22Rv1 (cell line): ENCODE data around the gene SLC43A2.

Experiments
- ZFX ChIP-seq: fragments of 450-650 bp; IDR thresholded peaks from 2 replicates; pipeline ENCODE4 v1.6.1; 2017; ENCODE audit warnings: antibody characterized with exemption, borderline replicate concordance
- TF ChIP-seq, protein P1 (sequence below): fragments of 450-650 bp; IDR thresholded peaks from 2 replicates; pipeline ENCODE4 v1.5.1; 2017; ENCODE audit warnings: mild to moderate bottlenecking

DNA sequence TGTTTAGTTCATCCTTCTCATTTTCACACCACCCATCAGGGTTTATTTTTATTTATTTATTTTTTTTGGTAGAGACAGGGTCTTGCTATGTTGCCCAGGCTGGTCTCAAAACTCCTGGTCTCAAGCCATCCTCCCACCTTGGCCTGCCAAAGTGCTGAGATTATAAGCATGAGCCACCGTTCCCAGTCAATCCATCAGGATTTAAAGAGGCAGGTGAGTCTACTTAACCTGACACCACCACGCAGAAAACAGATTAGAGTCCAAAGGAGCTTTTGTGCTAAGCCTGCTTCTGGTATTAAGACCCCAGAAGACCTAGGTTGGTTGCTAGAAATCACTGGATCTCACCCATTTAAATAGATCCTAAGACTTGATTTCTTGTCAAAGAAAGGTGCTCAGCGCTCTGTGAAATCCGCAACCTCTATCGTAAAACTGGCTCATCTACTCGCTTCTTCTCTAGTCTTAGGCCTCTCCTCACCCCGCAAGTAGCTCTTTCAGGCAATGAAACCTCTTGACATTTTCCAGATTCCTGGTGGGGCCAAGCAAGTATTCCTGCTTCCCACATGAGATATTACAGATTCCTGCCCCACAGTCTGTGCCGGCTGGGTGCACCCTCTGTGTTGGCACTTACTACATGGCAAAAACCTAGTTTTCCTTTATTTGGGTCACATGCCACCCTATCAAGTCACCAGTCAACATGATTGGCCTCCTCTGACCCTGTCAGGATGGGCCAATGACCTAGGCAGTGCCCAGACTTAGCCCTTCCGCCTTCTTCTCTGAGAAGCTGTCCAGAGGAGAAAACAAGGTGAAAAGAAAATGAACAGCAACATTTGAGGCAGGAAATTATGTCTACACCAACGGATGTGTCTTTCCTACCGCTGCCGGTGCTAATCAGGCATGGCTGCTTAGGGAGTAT is 75.0 kb downstream of the SLC43A2 start:
- TF ChIP-seq, protein P1, sequence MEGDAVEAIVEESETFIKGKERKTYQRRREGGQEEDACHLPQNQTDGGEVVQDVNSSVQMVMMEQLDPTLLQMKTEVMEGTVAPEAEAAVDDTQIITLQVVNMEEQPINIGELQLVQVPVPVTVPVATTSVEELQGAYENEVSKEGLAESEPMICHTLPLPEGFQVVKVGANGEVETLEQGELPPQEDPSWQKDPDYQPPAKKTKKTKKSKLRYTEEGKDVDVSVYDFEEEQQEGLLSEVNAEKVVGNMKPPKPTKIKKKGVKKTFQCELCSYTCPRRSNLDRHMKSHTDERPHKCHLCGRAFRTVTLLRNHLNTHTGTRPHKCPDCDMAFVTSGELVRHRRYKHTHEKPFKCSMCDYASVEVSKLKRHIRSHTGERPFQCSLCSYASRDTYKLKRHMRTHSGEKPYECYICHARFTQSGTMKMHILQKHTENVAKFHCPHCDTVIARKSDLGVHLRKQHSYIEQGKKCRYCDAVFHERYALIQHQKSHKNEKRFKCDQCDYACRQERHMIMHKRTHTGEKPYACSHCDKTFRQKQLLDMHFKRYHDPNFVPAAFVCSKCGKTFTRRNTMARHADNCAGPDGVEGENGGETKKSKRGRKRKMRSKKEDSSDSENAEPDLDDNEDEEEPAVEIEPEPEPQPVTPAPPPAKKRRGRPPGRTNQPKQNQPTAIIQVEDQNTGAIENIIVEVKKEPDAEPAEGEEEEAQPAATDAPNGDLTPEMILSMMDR, result no peak
- no peak for TF ChIP-seq ZFX
